Measurements from ENCODE around the gene ADGRG6.

Gene ADGRG6

DNA sequence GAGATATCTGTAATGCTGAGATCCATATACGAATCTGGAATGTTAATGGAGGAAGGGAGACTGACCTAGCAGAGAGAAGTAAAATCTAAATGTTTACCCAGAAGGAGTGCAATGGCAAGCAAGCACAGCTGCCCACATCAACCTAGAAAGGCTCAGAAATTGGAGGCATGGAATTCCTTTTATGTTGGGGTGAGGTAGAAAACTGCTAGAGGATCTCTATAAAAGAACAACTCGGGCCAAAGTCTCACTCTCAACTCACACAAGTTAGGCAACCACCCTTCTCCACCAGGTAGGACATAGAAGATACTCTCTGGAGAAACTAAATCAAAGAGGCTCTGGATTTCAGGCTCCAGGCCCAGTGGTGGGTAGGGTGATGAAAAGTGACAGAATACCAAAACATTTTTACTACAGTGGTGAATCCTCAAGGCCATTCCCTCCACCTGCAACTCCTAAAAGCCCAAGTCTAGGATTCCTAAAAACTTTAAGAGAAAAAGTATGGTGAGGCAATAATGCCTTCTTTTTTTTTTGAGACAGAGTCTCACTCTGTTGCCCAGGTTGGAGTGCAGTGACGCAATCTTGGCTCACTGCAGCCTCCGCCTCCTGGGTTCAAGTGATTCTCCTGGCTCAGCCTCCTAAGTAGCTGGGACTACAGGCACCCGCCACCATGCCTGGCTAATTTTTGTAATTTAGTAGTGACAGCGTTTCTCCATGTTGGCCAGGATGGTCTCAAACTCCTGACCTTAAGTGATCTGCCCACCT lies 9.5 kb upstream of the ADGRG6 start:
- FAIRE-seq, result no peak

GRCh38 chr6:142293121-142293520 lies 8.7 kb upstream of the ADGRG6 start:
- FAIRE-seq, result no peak

GRCh38 chr6:142294679-142295078 lies 7.1 kb upstream of the ADGRG6 start:
- no peak for FAIRE-seq

GRCh38 chr6:142296975-142297604 lies 4.7 kb upstream of the ADGRG6 start:
- no peak for FAIRE-seq

DNA sequence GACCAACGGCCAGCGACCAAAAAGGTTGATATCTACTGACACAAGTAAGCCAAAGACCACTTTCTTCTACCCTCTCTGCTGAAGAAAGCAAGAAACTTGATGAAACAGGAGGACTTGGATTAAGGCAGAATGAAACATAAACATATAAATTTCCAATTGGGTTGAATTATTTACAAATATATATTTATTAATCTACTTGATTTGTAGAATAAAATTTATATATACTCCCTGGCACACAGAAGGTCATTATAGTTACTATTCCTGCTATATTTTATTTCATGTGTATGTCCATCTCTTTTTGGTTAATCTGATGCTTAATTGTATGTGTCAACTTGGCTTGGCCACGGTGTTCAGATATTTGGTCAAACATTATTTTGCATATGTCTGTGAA lies 4.2 kb upstream of the ADGRG6 start:
- FAIRE-seq, result no peak

DNA sequence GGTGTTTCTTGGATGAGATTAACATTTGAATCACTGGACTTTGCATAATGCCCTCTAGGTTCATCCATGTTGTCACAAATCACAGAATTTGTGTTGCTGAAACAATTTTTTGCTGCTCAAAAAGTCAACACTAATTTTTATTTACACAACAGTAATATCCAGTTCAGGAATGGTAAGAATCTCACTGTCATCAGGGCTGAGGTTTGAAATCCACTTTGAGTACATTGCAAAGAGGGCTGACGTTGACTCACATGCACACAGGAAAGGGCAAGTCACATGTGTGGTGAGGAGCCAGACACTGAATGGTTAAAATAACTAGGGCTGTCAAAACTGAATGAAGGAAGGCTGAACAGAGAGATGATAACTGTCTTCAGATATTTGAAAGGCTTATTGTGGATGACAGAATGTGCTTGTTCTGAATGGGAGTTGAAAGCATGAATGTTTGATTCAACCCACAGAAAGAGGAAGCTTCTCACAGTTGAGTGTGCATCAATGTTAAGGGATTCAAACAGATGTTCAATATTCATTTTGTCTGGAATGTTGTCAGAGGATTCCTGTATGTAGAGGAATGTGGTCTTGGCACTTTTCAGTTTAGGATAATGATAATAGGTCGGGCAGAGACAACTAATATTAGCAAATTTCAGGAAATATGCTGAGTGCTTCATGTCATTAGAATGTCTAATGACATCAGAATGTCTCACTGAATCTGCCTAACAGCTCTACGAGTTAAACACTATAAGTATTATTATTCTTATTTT lies 3.6 kb upstream of the ADGRG6 start:
- no peak for FAIRE-seq

DNA sequence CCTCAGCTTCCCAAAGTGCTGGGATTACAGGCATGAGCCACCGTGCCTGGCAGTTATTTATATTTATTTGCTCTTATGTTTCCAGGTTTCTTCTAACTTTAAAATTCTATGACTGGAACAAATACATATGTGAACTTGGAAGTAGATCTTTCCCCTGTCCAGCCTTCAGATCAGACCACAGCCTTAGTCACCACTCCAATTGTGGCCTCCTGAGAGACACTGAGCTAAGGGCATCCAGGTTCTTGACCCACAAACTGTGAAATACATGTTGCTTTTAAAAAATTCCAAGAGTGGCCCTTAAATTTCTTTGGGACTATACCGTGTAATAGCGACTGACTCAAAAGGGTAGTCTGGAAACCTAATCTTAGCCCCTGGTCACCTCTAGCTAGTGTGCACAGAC lies 1.5 kb upstream of the ADGRG6 start:
- no peak for FAIRE-seq

GRCh38 chr6:142300758-142301650 lies 803 bp upstream of the ADGRG6 start:
- no peak for FAIRE-seq

DNA sequence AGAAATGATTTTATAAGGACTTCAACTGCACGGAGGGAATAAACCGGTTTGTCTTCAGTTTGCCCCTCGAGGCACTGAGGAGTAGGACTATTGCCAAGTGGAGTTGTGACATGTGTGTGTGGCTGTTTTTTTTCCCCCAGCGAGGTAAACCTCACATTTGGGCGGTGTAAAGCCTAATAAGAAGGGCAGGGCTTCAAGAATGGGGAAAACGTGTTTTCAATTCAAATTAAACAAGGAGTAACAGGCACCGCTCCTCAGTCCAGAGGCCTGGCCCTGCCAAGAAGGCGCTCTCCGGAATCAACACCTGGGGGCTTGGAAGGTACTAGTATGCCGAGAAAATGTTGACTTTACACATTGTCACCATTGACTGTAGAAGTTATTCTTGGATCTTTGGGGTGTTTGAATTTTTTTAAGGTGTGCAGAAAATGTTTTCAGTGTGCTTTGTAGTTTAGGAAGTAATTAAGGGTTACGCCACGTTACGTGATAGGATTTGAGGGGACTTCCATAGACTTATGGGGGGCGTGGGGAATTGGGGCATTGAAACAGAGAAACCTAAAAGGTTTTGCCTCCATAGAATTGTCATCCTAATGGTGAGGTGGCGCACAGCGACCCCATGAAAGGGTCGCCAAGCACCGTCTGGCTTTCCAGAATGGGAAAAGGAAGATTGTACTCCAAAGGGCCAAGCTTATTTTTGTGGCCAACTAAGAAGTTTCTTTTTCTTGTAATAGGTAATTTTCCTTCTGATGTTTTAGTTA lies 791 bp downstream of the ADGRG6 start:
- no peak for FAIRE-seq

GRCh38 chr6:142303176-142303533 lies 1.3 kb downstream of the ADGRG6 start:
- no peak for FAIRE-seq

- no peak for FAIRE-seq
Measured at GRCh38 chr6:142304241-142304640, 2.4 kb downstream of the ADGRG6 start.

GRCh38 chr6:142306736-142307135 lies 4.9 kb downstream of the ADGRG6 start:
- no peak for FAIRE-seq

- no peak for FAIRE-seq
Measured at GRCh38 chr6:142307963-142308748, 6.3 kb downstream of the ADGRG6 start.

DNA sequence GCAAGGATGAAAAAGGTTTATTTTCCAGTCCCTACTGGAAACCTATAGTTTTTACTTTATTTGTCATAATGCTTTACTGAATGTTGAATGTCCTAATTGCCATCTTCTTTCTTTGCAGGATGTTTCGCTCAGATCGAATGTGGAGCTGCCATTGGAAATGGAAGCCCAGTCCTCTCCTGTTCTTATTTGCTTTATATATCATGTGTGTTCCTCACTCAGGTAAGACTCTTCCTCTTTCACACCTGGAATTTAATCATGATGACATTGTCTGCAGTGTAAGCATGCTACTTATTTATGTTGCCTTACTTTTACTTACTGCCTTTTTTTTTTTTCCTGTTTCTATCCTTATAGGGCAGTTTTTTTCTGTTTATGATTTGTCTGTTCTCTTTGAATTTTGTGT lies 7.6 kb downstream of the ADGRG6 start:
- FAIRE-seq, result no peak

DNA sequence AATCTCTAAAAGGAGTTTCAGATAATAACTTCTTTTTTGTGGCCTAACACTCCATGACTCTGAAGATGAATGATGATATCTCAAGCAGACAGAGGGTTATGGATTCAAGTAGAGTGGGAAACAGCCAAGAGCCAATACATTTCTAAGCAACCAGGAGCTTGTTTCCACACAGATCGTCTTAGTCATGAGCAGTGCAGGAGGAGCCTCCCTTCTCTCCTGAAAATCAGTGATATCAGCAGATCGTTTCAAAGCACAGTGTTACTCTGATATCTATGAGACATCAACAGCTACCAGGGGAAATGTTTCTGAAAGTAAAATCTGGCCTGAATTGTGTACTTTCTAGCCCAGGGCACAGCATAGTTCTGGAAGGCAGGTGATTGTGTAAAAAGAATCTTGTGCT lies 11.5 kb downstream of the ADGRG6 start:
- no peak for FAIRE-seq

DNA sequence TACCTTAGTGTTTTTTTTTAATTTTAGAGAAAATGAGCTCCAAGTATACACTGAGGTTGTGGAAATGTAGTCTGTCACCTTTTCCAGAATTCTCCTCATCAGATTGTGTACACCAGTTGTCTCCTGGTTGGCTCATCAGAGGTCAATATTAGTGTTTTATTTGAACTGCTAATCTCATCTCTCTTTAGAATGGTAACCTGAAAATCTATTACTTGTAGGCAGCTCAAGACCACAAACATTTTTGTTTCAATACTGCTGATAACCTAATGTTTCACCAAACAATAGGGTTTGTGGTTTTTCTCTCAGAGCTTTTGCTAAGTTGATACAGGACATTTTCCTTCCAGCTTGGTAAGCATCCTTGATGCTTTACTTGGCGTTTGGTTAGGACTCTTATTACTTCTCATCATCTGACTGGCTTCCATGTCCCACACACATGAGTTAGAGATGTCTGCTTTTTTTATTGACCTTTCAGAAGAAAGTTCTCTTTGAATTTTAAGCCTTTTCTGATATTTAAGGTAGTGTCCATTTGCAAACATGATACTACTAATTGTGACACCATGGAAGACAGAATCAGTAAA lies 15.1 kb downstream of the ADGRG6 start:
- FAIRE-seq, result no peak

- FAIRE-seq, result no peak
Measured at GRCh38 chr6:142318714-142319113, 16.9 kb downstream of the ADGRG6 start.

GRCh38 chr6:142320366-142320765 lies 18.6 kb downstream of the ADGRG6 start:
- no peak for FAIRE-seq

- FAIRE-seq, result no peak
Measured at GRCh38 chr6:142321451-142321850, 19.6 kb downstream of the ADGRG6 start.

DNA sequence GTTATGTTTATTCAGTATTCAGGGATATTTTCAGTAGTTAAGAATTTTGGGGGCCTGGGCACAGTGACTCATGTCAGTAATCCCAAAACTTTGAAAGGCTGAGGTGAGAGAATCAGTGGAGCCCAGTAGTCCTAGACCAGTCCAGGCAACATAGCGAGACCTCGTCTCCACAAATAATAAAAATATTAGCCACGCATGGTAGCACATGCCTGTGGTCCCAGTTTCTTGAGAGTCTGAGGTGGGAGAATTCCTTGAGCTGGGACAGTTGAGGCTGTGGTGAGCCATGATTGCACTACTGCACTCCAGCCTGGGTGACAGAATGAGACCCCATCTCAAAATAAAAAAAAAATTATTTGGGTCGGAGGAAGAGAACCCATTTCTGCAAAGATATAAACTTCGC lies 20.3 kb downstream of the ADGRG6 start:
- FAIRE-seq, result no peak
